Heart left ventricle (tissue), 13 donors: ENCODE data around the gene DDOST.

Experiments
- POLR2A ChIP-seq, 2 donors: fragments of 450-650 bp; IDR thresholded peaks; one replicate each; pipeline ENCODE4 v1.6.1; 2017; ENCODE audit warnings: antibody characterized with exemption in 2 of 2, mild to moderate bottlenecking in 2 of 2, moderate library complexity in 2 of 2
- TF ChIP-seq, protein P1 (sequence below), 12 donors: fragments of 200-600 bp; sonication (generic) in 4 of 12; IDR thresholded peaks; one replicate each; pipeline versions ENCODE4 v1.5.0 to v1.8.0; 2018 to 2022; ENCODE audit warnings: antibody characterized with exemption in 12 of 12, mild to moderate bottlenecking in 5 of 12
- donor health status: ischemic (EF 13 %, LVEDD 7.1; RV severe dilation, severe dysfunction).
- donor health status: DM: no; HTN: yes; CAD: no.
- donor health status: DM: no; HTN: no; CAD: no.
- donor health status: ischemic (EF 25% LVEDD 6.9; RV normal size, moderate dysfunction).
- donor health status: ischemic (EF 25% LVEDD 5.7; RV mildly dilated, moderate dysfunction).
- donor health status: ischemic (EF 35%, LVEDD 5.7; RV mildly dilated, moderate dysfunction).
- donor health status: nonischemic (EF 11% LVEDD 7.7; RV severe dilation, severe dysfunction).
- donor health status: DM: yes; HTN: yes; CAD: no.
- donor health status: PGD.
- donor health status: ischemic (EF 29% LVEDD 5.4; RV normal size, mild dysfunction).
- donor health status: nonischemic (EF 23%, LVEDD 6.1; RV moderate dilation, normal function).

DNA sequence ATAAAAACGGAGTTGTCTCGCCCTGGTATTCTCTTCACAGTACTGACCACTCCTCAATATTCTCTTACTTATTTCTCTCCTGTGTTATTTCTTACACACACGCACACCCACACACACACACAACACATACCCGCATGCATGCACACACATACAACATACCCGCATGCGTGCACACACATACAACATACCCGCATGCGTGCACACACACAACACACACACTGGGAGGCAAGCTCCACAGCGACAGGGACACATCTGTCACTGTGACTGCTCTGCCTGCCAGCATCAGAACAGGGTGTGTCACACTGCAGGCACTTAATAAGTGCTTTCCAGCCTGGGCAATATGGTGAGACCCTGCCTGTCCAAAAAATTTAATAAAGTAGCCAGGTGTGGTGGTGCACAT is 20.8 kb upstream of the DDOST start:
- no peak for TF ChIP-seq POLR2A (IDR thresholded peaks at IDR 0.05)
- TF ChIP-seq, protein P1, sequence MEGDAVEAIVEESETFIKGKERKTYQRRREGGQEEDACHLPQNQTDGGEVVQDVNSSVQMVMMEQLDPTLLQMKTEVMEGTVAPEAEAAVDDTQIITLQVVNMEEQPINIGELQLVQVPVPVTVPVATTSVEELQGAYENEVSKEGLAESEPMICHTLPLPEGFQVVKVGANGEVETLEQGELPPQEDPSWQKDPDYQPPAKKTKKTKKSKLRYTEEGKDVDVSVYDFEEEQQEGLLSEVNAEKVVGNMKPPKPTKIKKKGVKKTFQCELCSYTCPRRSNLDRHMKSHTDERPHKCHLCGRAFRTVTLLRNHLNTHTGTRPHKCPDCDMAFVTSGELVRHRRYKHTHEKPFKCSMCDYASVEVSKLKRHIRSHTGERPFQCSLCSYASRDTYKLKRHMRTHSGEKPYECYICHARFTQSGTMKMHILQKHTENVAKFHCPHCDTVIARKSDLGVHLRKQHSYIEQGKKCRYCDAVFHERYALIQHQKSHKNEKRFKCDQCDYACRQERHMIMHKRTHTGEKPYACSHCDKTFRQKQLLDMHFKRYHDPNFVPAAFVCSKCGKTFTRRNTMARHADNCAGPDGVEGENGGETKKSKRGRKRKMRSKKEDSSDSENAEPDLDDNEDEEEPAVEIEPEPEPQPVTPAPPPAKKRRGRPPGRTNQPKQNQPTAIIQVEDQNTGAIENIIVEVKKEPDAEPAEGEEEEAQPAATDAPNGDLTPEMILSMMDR (IDR thresholded peaks at IDR 0.05), result no peak
